ENCODE measurements around the gene KCNN1. TPM values are rescaled to one million over a fixed set of nuclear protein-coding genes. Genes with fewer than 3 reads are reported as not detected.

KCNN1 gene
- total and polyA plus RNA-seq, 9 of the 15 experiments (the other 6 are each of a cell fraction or from before 2014, with no cell fraction given), result 0.01 to 6.2 (median 0.72) TPM

- TF ChIP-seq CSDE1 (IDR thresholded peaks at IDR 0.05) (no peak), CBFB (CRISPR knock-in tag; IDR thresholded peaks at IDR 0.05) (no peak), NR2C2 (CRISPR knock-in tag; IDR thresholded peaks at IDR 0.05) (no peak), NR2C2 (tag; IDR thresholded peaks at IDR 0.05) (peak; percentile 69), RNF2 (IDR thresholded peaks at IDR 0.05) (no peak), PTTG1 (tag; IDR thresholded peaks at IDR 0.05; ENCODE audit: low read depth) (no peak), GATAD2B (IDR thresholded peaks at IDR 0.05; ENCODE audit: borderline replicate concordance) (no peak), ILK (tag; IDR thresholded peaks at IDR 0.05; ENCODE audit: borderline replicate concordance, low read depth) (no peak), USF1 (CRISPR knock-in tag; IDR thresholded peaks at IDR 0.05) (no peak), HMGXB4 (CRISPR knock-in tag; IDR thresholded peaks at IDR 0.05) (no peak), MAX (CRISPR knock-in tag; IDR thresholded peaks at IDR 0.05) (no peak)
These were observed 46.6 kb downstream of the KCNN1 start (continued) for GRCh38 chr19:18013210-18014111.

Data from K562 (cell line).